Neutrophil (primary cell): ENCODE results near the gene TMEM132D.

Experiments used
- H3K27ac ChIP-seq: fragments of 200-600 bp; sonication (generic); 2 replicates; pipeline ENCODE4 v1.5.1; 2016; ENCODE audit warnings: mild to moderate bottlenecking, moderate library complexity
- H3K27me3 ChIP-seq: fragments of 200-600 bp; sonication (generic); 2 replicates; pipeline ENCODE4 v1.6.0; 2016; ENCODE audit warnings: mild to moderate bottlenecking
- H3K36me3 ChIP-seq: fragments of 200-600 bp; sonication (generic); 2 replicates; pipeline ENCODE4 v1.5.1; 2017
- H3K4me1 ChIP-seq, 2 experiments: fragments of 200-600 bp in 1 of 2; sonication (generic) in 1 of 2; 1 replicate in 1 of 2; 2 replicates in 1 of 2; pipeline versions ENCODE4 v1.5.1 to v1.6.1; 2013 to 2016; ENCODE audit warnings: low read depth in 1 of 2, low read length in 1 of 2, mild to moderate bottlenecking in 1 of 2, moderate library complexity in 1 of 2; ENCODE audit not compliant: control insufficient read depth in 1 of 2, insufficient read depth in 1 of 2
- H3K4me3 ChIP-seq, 2 experiments: fragments of 200-600 bp in 1 of 2; sonication (generic) in 1 of 2; 1 replicate in 1 of 2; 2 replicates in 1 of 2; pipeline ENCODE4 v1.5.1; 2013 to 2016; ENCODE audit warnings: low read depth in 1 of 2, low read length in 1 of 2, mild to moderate bottlenecking in 1 of 2, moderate library complexity in 1 of 2
- H3K9me3 ChIP-seq: fragments of 200-600 bp; sonication (generic); 2 replicates; pipeline ENCODE4 v1.5.1; 2016
- CTCF ChIP-seq: fragments of 200-600 bp; sonication (generic); IDR thresholded peaks from 2 replicates; pipeline ENCODE4 v1.5.1; 2016; ENCODE audit warnings: antibody characterized with exemption

The TMEM132D gene

GRCh38 chr12:129230995-129231394 lies 672.8 kb downstream of the TMEM132D start:
- H3K4me1 ChIP-seq: no peaks in the 10 kb centered on the region
- no peaks in the 10 kb centered on the region for H3K36me3 ChIP-seq
- H3K27ac ChIP-seq: no peak overlapping the region
- no peaks in the 10 kb centered on the region for H3K27me3 ChIP-seq
- no peak overlapping the region for H3K4me3 ChIP-seq
- TF ChIP-seq CTCF: no peak
- H3K9me3 ChIP-seq: no peaks in the 10 kb centered on the region

GRCh38 chr12:129226851-129227250 lies 677.0 kb downstream of the TMEM132D start:
- Histone ChIP-seq H3K36me3 (no peaks in the 10 kb centered on the region), H3K4me3 (no peak overlapping the region), H3K27me3 (no peaks in the 10 kb centered on the region), H3K4me1 (no peaks in the 10 kb centered on the region), H3K27ac (no peak overlapping the region), H3K9me3 (no peaks in the 10 kb centered on the region)
- TF ChIP-seq CTCF: no peak

GRCh38 chr12:129226005-129226404 lies 677.8 kb downstream of the TMEM132D start:
- H3K9me3 ChIP-seq: no peaks in the 10 kb centered on the region
- no peaks in the 10 kb centered on the region for H3K4me1 ChIP-seq
- H3K4me3 ChIP-seq: no peak overlapping the region
- no peaks in the 10 kb centered on the region for H3K27me3 ChIP-seq
- TF ChIP-seq CTCF: no peak
- no peak overlapping the region for H3K27ac ChIP-seq
- no peaks in the 10 kb centered on the region for H3K36me3 ChIP-seq

GRCh38 chr12:129215556-129215955 lies 688.3 kb downstream of the TMEM132D start:
- Histone ChIP-seq H3K4me1 (no peaks in the 10 kb centered on the region), H3K36me3 (no peaks in the 10 kb centered on the region), H3K27ac (no peak overlapping the region), H3K27me3 (no peaks in the 10 kb centered on the region), H3K9me3 (no peaks in the 10 kb centered on the region), H3K4me3 (no peak overlapping the region)
- no peak for TF ChIP-seq CTCF

GRCh38 chr12:129213551-129213950 lies 690.3 kb downstream of the TMEM132D start:
- no peaks in the 10 kb centered on the region for H3K27me3 ChIP-seq
- no peaks in the 10 kb centered on the region for H3K9me3 ChIP-seq
- H3K4me3 ChIP-seq: no peak overlapping the region
- no peak for TF ChIP-seq CTCF
- no peak overlapping the region for H3K27ac ChIP-seq
- H3K4me1 ChIP-seq: no peaks in the 10 kb centered on the region
- H3K36me3 ChIP-seq: no peaks in the 10 kb centered on the region
